ENCODE data around the gene STRN.
"Not testable (repeated sequence)": the region's sequence is repeated elsewhere in the genome, so short reads cannot be mapped to it uniquely, and the experiment has no call there.

STRN gene

GRCh38 chr2:36902385-36903120, 63.8 kb downstream of the STRN start:
- peak; percentile 58 for FAIRE-seq

GRCh38 chr2:36892805-36893204, 73.5 kb downstream of the STRN start:
- FAIRE-seq: no peak

- FAIRE-seq: no peak
These were observed 76.5 kb downstream of the STRN start for GRCh38 chr2:36889795-36890194.

- FAIRE-seq: not testable (repeated sequence)
These were observed 79.2 kb downstream of the STRN start for GRCh38 chr2:36887095-36887494.

- peak; percentile 38 for FAIRE-seq
These were observed 79.7 kb downstream of the STRN start for GRCh38 chr2:36886664-36887063.

- FAIRE-seq: no peak
These were observed 80.7 kb downstream of the STRN start for GRCh38 chr2:36885605-36886004.

- FAIRE-seq: no peak
These were observed 83.8 kb downstream of the STRN start for GRCh38 chr2:36882532-36882931.

- peak; percentile 9 for FAIRE-seq
These were observed 84.5 kb downstream of the STRN start for GRCh38 chr2:36881816-36882215.

GRCh38 chr2:36878429-36878828, 87.9 kb downstream of the STRN start:
- FAIRE-seq: no peak

- FAIRE-seq: no peak
These were observed 95.1 kb downstream of the STRN start for GRCh38 chr2:36871068-36871707.

GRCh38 chr2:36869606-36870005, 96.7 kb downstream of the STRN start:
- no peak for FAIRE-seq

- FAIRE-seq: no peak
These were observed 104.4 kb downstream of the STRN start for GRCh38 chr2:36861896-36862295.

- no peak for FAIRE-seq
These were observed 107.0 kb downstream of the STRN start for GRCh38 chr2:36859366-36859792.

GRCh38 chr2:36858551-36859365, 107.6 kb downstream of the STRN start:
- no peak for FAIRE-seq

GRCh38 chr2:36857713-36858112, 108.6 kb downstream of the STRN start:
- no peak for FAIRE-seq

- no peak for FAIRE-seq
These were observed 110.9 kb downstream of the STRN start for GRCh38 chr2:36855429-36855828.

GRCh38 chr2:36854241-36854640, 112.1 kb downstream of the STRN start:
- FAIRE-seq: no peak

- FAIRE-seq: no peak
These were observed 117.1 kb downstream of the STRN start for GRCh38 chr2:36849265-36849664.

GRCh38 chr2:36843838-36844237, 122.5 kb downstream of the STRN start:
- no peak for FAIRE-seq

- no peak for FAIRE-seq
These were observed 126.2 kb downstream of the STRN start for GRCh38 chr2:36839976-36840617.

GRCh38 chr2:36834731-36835524, 131.4 kb downstream of the STRN start:
- FAIRE-seq: no peak

GRCh38 chr2:36834203-36834602, 132.1 kb downstream of the STRN start:
- FAIRE-seq: no peak
